Naive thymus-derived CD4-positive, alpha-beta T cell (primary cell): ENCODE data around the gene VAV2. TPM values are rescaled to one million over a fixed set of nuclear protein-coding genes. Genes with fewer than 3 reads are reported as not detected.

Experiments used
- ATAC-seq: fragments of 150-1000 bp; cut with Tn5 transposase; 2 replicates; pipeline ENCODE4 v1.10.0; 2021; ENCODE audit warnings: mild to moderate bottlenecking, moderate library complexity
- CTCF ChIA-PET: fragments of 350-600 bp; sonication (Branson Sonifier 250); formaldehyde crosslinking; loops from one replicate; lab custom pipeline; 2021; ENCODE audit warnings: antibody characterized with exemption; lab: Charles Lee
- POLR2A ChIA-PET: fragments of 350-600 bp; sonication (Branson Sonifier 250); formaldehyde crosslinking; loops from one replicate; lab custom pipeline; 2021; ENCODE audit warnings: antibody characterized with exemption, inconsistent platforms; lab: Charles Lee
- DNase-seq, 9 donors: peaks; one replicate each; pipeline versions ENCODE4 v3.0.0 to v3.0.0-alpha.2; 2020 to 2022; ENCODE audit warnings: mixed read lengths in 1 of 9
- H3K27ac ChIP-seq: one replicate; pipeline ENCODE4 v1.7.0; 2013; ENCODE audit warnings: mild to moderate bottlenecking, low read depth, low read length, moderate library complexity
- H3K27me3 ChIP-seq, 2 donors: one replicate each; pipeline ENCODE4 v1.7.0; 2013; ENCODE audit warnings: low read length in 2 of 2, mild to moderate bottlenecking in 2 of 2, moderate library complexity in 2 of 2; ENCODE audit not compliant: control insufficient read depth in 2 of 2, insufficient read depth in 2 of 2
- H3K36me3 ChIP-seq, 3 experiments: 1 replicate in 2 of 3; 2 replicates in 1 of 3; pipeline ENCODE4 v1.7.0; 2013; ENCODE audit warnings: low read length in 3 of 3, mild to moderate bottlenecking in 3 of 3, moderate library complexity in 1 of 3; ENCODE audit not compliant: insufficient read depth in 3 of 3, control insufficient read depth in 2 of 3
- H3K4me1 ChIP-seq, 2 donors: one replicate each; pipeline ENCODE4 v1.7.0; 2013; ENCODE audit warnings: low read length in 2 of 2, mild to moderate bottlenecking in 2 of 2, moderate library complexity in 1 of 2; ENCODE audit not compliant: control insufficient read depth in 2 of 2, insufficient read depth in 2 of 2
- H3K4me3 ChIP-seq: 2 replicates; pipeline ENCODE4 v1.7.0; 2013; ENCODE audit warnings: mild to moderate bottlenecking, low read length
- H3K9me3 ChIP-seq, 3 experiments: 1 replicate in 2 of 3; 2 replicates in 1 of 3; pipeline ENCODE4 v1.7.0; 2013; ENCODE audit warnings: low read length in 3 of 3; ENCODE audit not compliant: control insufficient read depth in 2 of 3
- H3K27ac Mint-ChIP-seq, 9 donors: one replicate each; pipeline ENCODE4 v1.8.0; 2020 to 2022; ENCODE audit warnings: mixed read lengths in 9 of 9, mild to moderate bottlenecking in 8 of 9, moderate library complexity in 5 of 9, inconsistent platforms in 2 of 9
- H3K27me3 Mint-ChIP-seq, 5 donors: one replicate each; pipeline ENCODE4 v1.8.0; 2021 to 2022; ENCODE audit warnings: mixed read lengths in 5 of 5, mild to moderate bottlenecking in 1 of 5
- H3K36me3 Mint-ChIP-seq, 5 donors: one replicate each; pipeline ENCODE4 v1.8.0; 2020 to 2022; ENCODE audit warnings: mixed read lengths in 5 of 5, mild to moderate bottlenecking in 3 of 5, inconsistent platforms in 1 of 5
- H3K4me1 Mint-ChIP-seq, 7 donors: one replicate each; pipeline ENCODE4 v1.8.0; 2020 to 2022; ENCODE audit warnings: mixed read lengths in 7 of 7, mild to moderate bottlenecking in 3 of 7, inconsistent platforms in 1 of 7
- H3K4me3 Mint-ChIP-seq, 10 donors: one replicate each; pipeline ENCODE4 v1.8.0; 2020 to 2022; ENCODE audit warnings: mild to moderate bottlenecking in 10 of 10, mixed read lengths in 10 of 10, moderate library complexity in 6 of 10, inconsistent platforms in 2 of 10
- H3K9me3 Mint-ChIP-seq, 11 donors: one replicate each; pipeline ENCODE4 v1.8.0; 2020 to 2022; ENCODE audit warnings: mixed read lengths in 11 of 11, mild to moderate bottlenecking in 4 of 11, inconsistent platforms in 1 of 11, moderate library complexity in 1 of 11
- intact Hi-C, 2 donors: fragments of 100-400 bp; cut with micrococcal nuclease; formaldehyde crosslinking; loops; one replicate each; pipeline ENCODE4 v1.15.1; 2023
- polyA plus RNA-seq, 2 donors: library from polyadenylated mRNA; unstranded; fragments of 300-500 nt; fragmentation: Illumina TruSeq; gene quantifications; one replicate each; pipeline ENCODE4 v1.2.3, GENCODE V29; 2021
- total RNA-seq, 6 experiments: library from RNA in 5 of 6; stranded (reverse) in 5 of 6; gene quantifications; 1 replicate in 5 of 6; 2 replicates in 1 of 6; pipeline ENCODE4 v1.2.3 and lab custom pipeline; 2021 to 2026

Gene VAV2
- total and polyA plus RNA-seq, 7 experiments from 2014 or later: 0.18 to 14.4 (median 1.9) TPM

DNA sequence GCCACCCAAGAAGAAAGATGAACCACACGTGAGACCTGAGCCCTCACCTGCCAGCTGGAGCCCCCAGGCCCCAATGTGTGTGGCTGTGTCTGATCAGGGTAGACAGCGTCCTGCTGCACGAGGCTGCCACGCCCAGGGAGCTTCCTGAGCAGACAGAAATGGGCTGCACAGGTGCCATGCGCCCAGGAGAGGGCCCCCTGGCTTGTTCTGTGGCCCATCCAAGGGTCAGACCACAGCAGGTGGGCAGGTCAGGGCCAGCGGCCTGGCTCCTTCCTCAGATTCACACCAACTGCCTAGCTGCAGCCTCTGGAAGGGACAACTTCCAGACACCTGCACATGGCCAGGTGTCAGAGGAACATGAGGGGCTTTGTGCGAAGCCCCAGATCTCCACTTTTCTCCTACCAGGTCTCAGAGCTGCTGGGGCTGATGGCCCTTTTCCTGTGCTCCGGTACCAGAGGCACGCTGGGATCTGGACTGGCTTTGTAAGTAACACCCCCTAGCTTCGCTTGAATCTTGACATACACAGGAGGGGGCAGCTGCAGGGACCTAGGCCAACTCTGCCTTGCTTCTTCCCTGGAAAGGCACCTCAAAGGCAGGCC, 264.7 kb downstream of the VAV2 start:
- Histone ChIP-seq H3K27ac (no peak overlapping the region), H3K36me3 (no peaks in the 10 kb centered on the region), H3K4me1 (no peaks in the 10 kb centered on the region), H3K9me3 (no peaks in the 10 kb centered on the region), H3K4me3 (no peak overlapping the region), H3K27me3 (no peaks in the 10 kb centered on the region)
- Mint-ChIP-seq H3K4me1 (peaks cover 0 to 9% (median 7%) of the 10 kb centered on the region in 7 donors), H3K4me3 (no peak overlapping the region), H3K9me3 (no peaks in the 10 kb centered on the region), H3K27me3 (peaks cover 0 to 9% (median 0%) of the 10 kb centered on the region in 5 donors), H3K36me3 (no peaks in the 10 kb centered on the region), H3K27ac (no peak overlapping the region)
- intact Hi-C loops: loop anchor here (2.0 to 10.0 kb wide), 4 partner anchors 70 to 543 kb away; no protein-coding TSS in a partner anchor
- DNase-seq: peak in 1 of 9 donors; percentile 18
- no peak for ATAC-seq
- POLR2A ChIA-PET: interaction anchor here (1.2 kb wide), 1 partner anchor 71 kb away, joined by 3 read pairs; no protein-coding TSS in a partner anchor
- CTCF ChIA-PET: interaction anchor here (0.8 to 2.6 kb wide), 13 partner anchors 12 to 194 kb away, joined by 3 to 17 read pairs (median 4); no protein-coding TSS in a partner anchor

DNA sequence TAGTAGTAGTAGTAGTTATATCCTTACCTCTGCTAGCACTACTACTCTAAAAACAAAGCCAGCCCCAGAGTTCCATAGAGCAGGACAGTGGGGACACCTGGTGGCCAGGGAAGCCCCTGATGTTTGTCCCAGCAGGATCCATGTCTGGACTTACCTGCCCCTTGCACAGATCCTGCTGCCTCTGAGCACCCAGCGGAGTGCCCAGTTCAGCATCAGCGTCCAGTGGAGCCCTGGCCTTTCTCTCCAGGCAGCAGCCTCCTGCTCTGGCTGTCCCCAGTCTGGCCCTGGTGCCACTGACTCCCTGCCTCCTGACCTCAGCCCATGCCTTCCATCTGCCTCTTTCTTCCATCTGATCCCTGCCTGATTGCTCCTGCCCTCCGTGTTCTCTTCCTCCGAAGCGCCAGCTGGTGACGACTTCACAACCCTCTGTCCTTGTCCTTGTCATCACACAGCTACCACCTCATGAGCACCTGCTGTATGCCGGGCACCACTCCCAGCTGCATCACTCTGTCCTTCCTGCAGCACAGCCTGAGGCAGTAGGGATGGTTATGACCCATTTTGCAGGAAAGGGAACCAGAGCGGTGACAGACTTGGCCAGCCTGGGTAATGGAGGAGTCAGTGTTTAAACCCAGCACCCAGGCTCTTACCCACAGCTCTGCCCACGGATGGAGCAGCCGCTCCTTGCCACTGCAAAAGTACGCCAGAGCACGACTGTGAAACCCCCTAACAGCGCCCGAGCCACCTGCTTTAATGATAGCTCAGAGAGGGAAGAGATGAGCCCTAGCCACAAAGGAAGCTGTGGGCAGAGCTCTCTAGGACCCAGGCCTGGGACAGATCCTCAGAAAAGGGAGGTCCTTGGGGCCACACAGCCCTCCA, 265.5 kb downstream of the VAV2 start:
- peaks cover 0 to 9% (median 7%) of the 10 kb centered on the region in 7 donors for H3K4me1 Mint-ChIP-seq
- peak; percentile 74 for ATAC-seq
- POLR2A ChIA-PET: no interaction called here
- Histone ChIP-seq H3K4me3 (no peak overlapping the region), H3K36me3 (no peaks in the 10 kb centered on the region), H3K27ac (no peak overlapping the region), H3K27me3 (no peaks in the 10 kb centered on the region), H3K9me3 (no peaks in the 10 kb centered on the region), H3K4me1 (no peaks in the 10 kb centered on the region)
- intact Hi-C loops: loop anchor here (1.0 to 10.0 kb wide), 7 partner anchors 69 to 542 kb away; no protein-coding TSS in a partner anchor
- CTCF ChIA-PET: interaction anchor here (0.6 to 2.6 kb wide), 13 partner anchors 10 to 722 kb away, joined by 3 to 17 read pairs (median 4); no protein-coding TSS in a partner anchor
- DNase-seq: peak in 8 of 9 donors; percentile 46 to 69 (median 64)
- H3K27me3 Mint-ChIP-seq: peaks cover 0 to 14% (median 0%) of the 10 kb centered on the region in 5 donors
- no peaks in the 10 kb centered on the region for H3K9me3 Mint-ChIP-seq
- no peak overlapping the region for H3K4me3 Mint-ChIP-seq
- H3K36me3 Mint-ChIP-seq: no peaks in the 10 kb centered on the region
- H3K27ac Mint-ChIP-seq: peak overlapping the region in 2 of 9 donors; percentile 10 to 76

DNA sequence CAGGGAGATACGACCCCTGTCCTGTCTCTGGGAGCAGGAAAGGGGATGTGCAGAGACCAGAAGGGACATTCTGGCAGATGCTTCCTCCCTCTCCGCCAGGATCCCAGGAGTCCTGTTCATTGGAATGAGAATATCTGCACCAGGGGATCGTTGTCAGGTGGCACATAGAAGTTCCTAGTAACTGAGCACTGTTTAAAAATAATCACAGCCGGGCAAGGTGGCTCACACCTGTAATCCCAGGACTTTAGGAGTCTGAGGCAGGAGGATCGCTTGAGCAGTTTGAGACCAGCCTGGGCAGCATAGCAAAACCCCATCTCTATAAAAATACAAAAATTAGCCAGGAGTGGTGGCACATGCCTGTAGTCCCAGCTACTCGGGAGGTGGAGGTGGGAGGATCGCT, 266.2 kb downstream of the VAV2 start:
- Histone ChIP-seq H3K36me3 (no peaks in the 10 kb centered on the region), H3K9me3 (no peaks in the 10 kb centered on the region), H3K4me3 (no peak overlapping the region), H3K4me1 (no peaks in the 10 kb centered on the region), H3K27me3 (no peaks in the 10 kb centered on the region), H3K27ac (no peak overlapping the region)
- H3K27ac Mint-ChIP-seq: no peak overlapping the region
- ATAC-seq: no peak
- peaks cover 0 to 9% (median 7%) of the 10 kb centered on the region in 7 donors for H3K4me1 Mint-ChIP-seq
- peak in 1 of 9 donors; percentile 4 for DNase-seq
- POLR2A ChIA-PET: no interaction called here
- intact Hi-C loops: loop anchor here (1.0 to 10.0 kb wide), 7 partner anchors 69 to 541 kb away; no protein-coding TSS in a partner anchor
- no peaks in the 10 kb centered on the region for H3K36me3 Mint-ChIP-seq
- no peaks in the 10 kb centered on the region for H3K9me3 Mint-ChIP-seq
- peaks cover 0 to 19% (median 0%) of the 10 kb centered on the region in 5 donors for H3K27me3 Mint-ChIP-seq
- CTCF ChIA-PET: interaction anchor here (0.6 to 2.6 kb wide), 9 partner anchors 10 to 723 kb away, joined by 3 to 17 read pairs (median 4); no protein-coding TSS in a partner anchor
- no peak overlapping the region for H3K4me3 Mint-ChIP-seq

- DNase-seq (no peak), ATAC-seq (no peak)
- CTCF ChIA-PET: no interaction called here
- peaks cover 0 to 4% (median 0%) of the 10 kb centered on the region in 11 donors for H3K9me3 Mint-ChIP-seq
- H3K9me3 ChIP-seq: no peaks in the 10 kb centered on the region
- peaks cover 0 to 7% (median 6%) of the 10 kb centered on the region in 7 donors for H3K4me1 Mint-ChIP-seq
- H3K27ac Mint-ChIP-seq: no peak overlapping the region
- no peaks in the 10 kb centered on the region for H3K27me3 ChIP-seq
- POLR2A ChIA-PET: interaction anchor here (1.5 kb wide), 1 partner anchor 16 kb away, joined by 4 read pairs; no protein-coding TSS in a partner anchor
- H3K36me3 Mint-ChIP-seq: no peaks in the 10 kb centered on the region
- H3K27ac ChIP-seq: no peak overlapping the region
- peaks cover 0 to 7% of the 10 kb centered on the region in 2 donors for H3K4me1 ChIP-seq
- peak overlapping the region in 1 of 10 donors; percentile 12 for H3K4me3 Mint-ChIP-seq
- no peaks in the 10 kb centered on the region for H3K36me3 ChIP-seq
- H3K4me3 ChIP-seq: no peak overlapping the region
- peaks cover 0 to 14% (median 0%) of the 10 kb centered on the region in 5 donors for H3K27me3 Mint-ChIP-seq
- intact Hi-C loops: no loop called here
These were observed 273.4 kb downstream of the VAV2 start for GRCh38 chr9:133718563-133719315.

DNA sequence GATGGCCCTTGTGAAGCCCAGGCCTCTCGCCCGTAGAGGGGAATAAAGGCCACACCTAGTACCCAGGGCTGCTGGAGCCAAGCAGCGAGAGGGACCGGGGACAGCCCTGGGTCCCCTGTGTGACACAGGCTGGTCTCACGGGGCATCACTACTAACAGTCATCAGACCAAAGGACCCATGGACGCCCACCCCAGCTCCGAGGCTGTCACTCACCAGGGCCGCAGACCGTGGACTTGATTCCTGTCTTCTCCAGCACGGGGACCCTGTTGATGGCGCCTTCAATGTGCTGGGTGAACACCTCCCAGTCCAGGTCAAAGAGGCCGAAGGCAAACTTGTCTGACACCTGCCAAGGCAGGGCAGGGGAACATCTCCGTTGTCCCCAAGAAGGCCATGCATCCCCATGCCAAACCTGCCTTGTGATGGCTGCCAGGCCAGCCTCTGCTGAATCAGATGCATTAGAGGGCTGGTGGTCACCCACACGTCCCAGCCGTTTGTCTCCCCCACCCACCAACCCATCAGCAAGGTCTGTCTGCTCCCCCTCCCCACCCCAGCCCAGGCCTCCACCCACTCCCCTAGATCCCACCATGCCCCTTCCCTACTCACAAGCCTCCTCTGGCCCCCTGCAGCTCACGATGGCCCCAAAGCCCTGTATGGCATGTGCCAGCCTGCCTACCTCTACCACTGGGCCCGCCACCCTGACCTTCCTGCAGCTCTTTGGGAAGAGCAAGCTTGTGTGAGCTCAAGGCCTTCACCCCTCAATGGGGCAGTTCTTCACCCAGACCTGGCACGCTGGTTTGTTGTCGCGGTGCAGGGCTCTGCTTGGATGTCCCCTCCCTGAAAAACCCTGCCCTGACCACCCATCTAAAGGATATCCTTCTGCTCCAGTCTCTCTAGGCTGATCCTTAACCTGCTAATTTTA, 274.8 kb downstream of the VAV2 start:
- intact Hi-C loops: no loop called here
- CTCF ChIA-PET: interaction anchor here (1.0 to 1.7 kb wide), 3 partner anchors 15 to 63 kb away, joined by 3 to 8 read pairs (median 5); no protein-coding TSS in a partner anchor
- H3K36me3 Mint-ChIP-seq: no peaks in the 10 kb centered on the region
- no peaks in the 10 kb centered on the region for H3K9me3 ChIP-seq
- no peak overlapping the region for H3K27ac Mint-ChIP-seq
- no peak overlapping the region for H3K4me3 ChIP-seq
- H3K36me3 ChIP-seq: no peaks in the 10 kb centered on the region
- DNase-seq: no peak
- H3K4me3 Mint-ChIP-seq: no peak overlapping the region
- no peaks in the 10 kb centered on the region for H3K27me3 ChIP-seq
- H3K9me3 Mint-ChIP-seq: peaks cover 0 to 4% (median 0%) of the 10 kb centered on the region in 11 donors
- peaks cover 0 to 7% of the 10 kb centered on the region in 2 donors for H3K4me1 ChIP-seq
- peaks cover 0 to 7% (median 6%) of the 10 kb centered on the region in 7 donors for H3K4me1 Mint-ChIP-seq
- POLR2A ChIA-PET: interaction anchor here (1.1 to 1.5 kb wide), 2 partner anchors 15 to 60 kb away, joined by 4 read pairs; no protein-coding TSS in a partner anchor
- no peak for ATAC-seq
- H3K27me3 Mint-ChIP-seq: peaks cover 0 to 10% (median 0%) of the 10 kb centered on the region in 5 donors
- no peak overlapping the region for H3K27ac ChIP-seq
